HG02970 (cell line): ENCODE data around the gene C10orf143.

Experiments
- ATAC-seq: cut with Tn5 transposase; IDR thresholded peaks from one replicate; pipeline ENCODE4 v1.9.1; 2021; ENCODE audit warnings: mild to moderate bottlenecking, moderate library complexity, moderate number of reproducible peaks; ENCODE audit not compliant: unreplicated experiment, low FRiP score

The C10orf143 gene

DNA sequence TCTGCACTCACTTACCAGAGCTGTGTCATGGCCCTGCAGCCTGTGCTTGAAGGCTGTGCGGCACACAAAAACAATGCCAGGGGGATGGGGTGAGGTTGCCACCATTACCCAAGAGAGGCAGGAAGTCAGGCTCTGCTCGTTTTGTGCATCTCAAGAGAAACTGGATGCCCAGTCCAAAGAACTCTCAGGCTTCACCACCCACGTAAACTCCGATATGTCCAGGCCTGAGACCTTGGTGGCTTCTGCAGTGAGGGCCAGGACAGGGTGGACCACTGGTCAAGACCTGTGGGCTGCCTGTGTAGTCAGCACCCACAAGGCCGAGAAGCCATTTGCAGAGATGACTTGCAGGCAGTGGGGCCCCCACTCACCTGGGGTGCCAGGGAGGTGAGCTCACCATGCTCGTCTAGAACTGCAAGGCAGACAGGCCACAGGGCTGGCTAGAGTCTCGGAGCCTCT, 91.9 kb downstream of the C10orf143 start:
- no peak for ATAC-seq

DNA sequence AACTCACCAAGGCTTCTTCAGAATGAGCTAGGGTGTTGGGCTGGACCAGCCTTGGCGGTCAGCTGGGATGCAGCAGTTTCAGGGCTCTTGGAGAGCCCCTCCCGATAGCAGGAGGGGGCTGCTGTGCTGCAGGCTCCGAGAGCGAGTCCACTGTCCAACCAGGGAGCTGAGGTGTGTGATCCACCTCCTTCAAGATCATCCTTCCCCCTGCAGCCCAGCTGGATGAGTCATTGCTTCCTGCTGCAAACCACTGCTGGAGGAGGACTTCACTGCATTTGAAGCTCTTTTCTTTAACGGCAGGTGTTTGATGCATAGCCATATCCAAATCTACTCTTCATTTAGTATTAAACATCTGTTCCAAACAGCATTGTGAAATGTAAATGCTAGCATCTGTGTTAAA, 92.4 kb downstream of the C10orf143 start:
- ATAC-seq, result no peak

DNA sequence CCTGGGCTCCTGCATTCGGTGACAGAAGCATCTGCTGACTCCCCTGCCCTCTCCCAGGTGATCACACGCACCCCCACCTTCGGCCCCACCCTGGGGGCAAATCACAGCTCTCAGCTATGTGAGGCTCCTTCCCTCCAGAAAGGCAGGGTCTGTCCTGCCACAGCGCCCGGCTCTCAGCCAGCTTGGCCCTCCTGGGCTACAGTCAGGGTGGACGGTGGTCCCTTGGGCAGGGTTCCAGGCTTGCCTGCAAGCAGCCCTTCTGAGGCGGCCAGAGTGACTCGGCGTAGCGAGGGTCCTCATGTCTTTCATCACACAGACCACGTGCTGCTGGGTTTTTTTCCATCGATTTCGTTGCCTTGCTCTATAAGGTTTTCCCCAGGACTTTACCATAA, 93.0 kb downstream of the C10orf143 start:
- no peak for ATAC-seq

DNA sequence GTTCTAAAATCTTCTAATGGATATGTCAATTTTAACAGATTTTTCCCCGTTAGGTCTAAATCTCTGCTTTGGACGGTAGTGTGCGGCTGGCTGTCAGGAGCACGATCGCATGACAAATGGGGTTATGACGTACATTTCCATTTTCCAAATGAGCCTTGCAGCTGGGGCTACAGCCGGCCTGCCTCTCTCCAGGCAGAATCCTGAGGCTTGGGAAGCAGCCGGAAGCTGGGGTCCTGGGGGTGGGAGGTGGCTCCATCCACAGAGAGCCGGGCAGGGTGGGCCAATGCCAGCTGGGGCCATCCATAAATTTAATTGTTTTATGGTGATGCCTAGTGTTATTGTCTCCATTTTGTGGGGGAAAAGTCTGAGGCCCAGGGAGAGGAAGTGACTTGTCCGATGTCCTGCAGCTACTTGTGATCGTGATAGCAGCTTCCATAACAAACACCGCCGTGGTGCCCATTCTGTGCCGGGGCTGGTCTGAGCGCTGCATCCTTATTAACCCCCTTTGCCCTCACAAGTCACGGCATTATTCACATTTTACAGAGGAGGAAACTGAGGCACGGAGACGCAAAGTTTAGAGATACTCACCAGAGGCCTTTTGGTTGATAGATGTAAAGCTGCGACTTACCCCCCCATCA, 93.5 kb downstream of the C10orf143 start:
- ATAC-seq, result no peak

DNA sequence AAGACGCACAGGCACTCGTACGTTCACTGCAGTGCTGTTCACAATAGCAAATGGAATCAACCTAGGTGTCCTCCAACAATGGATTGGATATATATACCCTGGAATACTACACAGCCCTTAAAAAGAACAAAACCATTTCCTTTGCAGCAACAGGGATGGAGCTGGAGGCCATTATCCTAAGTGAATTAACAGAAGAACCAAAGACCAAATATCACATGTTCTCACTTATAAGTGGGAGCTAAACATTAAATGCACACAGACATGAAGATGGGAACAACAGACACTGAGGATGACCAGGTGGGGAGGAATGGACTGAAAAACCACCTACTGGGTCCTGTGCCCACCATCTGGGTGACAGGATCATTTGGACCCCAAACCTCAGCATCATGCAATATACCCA, 94.5 kb downstream of the C10orf143 start:
- ATAC-seq, result no peak

DNA sequence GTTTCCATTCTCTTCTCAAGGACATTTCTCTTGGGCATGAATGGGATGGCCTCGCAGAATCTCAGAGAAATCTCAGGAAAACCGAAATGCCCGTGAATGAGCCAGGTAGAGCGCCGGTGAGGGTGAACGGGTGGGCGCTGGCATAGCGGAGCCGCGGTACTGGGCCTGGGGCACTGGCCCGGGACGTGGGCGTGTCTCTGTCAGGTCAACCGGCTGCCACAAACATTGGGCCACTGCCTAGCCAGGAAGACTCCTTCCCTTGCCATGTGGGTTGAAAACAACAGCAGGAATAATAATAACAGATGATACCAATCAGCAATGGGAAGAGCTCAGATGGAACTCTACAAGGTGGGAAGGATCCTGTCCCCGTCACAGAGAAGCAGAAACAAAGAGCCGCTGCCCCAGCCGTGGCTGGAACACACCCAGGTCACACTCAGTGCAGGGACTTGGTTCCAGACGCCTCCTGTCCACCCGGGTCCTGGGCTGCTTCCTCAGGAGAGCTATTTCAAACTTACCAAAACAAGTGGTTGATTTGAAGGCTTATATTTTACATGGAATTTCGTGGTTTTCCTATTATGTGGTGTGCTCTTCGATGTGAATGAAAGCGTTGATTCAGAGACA, 95.4 kb downstream of the C10orf143 start:
- no peak for ATAC-seq

DNA sequence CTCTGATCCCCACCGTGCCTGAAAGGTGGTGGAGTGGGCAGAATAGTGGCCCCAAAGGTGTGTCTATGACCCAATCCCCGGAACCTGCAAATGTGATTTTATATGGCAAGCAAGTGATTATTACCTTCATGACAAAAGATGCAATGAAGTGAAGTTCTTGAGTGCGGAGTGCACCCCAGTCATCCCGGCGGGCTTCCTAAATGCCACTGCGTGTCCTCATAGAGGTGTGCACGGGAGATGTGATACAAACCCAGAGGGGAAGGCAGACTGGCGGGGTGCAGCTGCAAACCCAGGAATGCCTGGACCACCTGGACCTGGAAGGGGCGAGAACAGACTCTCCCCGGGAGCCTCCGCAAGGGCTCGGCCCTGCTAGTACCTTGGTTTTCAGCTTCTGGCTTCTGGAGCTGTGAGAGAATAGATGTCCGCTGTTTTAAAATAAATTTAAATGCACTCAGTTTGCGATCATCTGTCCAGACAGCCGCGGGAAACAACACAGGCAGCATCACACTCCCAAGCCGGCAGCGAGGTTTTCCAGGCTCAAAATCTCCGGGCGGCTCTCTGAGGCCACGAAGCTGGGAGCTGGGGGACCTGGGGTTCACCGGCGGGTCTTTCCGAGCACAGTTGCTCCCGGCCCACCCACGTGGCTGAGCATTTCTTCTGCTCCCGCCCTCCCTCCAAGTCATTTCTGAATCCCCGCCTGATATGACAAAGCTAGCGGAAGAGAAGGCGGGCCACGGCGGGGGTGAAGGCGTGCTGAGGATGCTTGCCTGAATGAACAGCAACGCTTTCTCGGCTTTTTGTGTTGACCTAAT, 96.2 kb downstream of the C10orf143 start:
- ATAC-seq, result no peak
